KMS-11 (cell line): ENCODE results near the gene RALBP1.
"Not testable (repeated sequence)": the region's sequence is repeated elsewhere in the genome, so short reads cannot be mapped to it uniquely, and the experiment has no call there.

Source experiments
- H2AFZ ChIP-seq: fragments of 200-600 bp; sonication (generic); 2 replicates; pipeline ENCODE4 v1.6.1; 2016; ENCODE audit warnings: antibody characterized with exemption, mixed run types, low read depth
- H3K27ac ChIP-seq: fragments of 200-600 bp; sonication (generic); 2 replicates; pipeline ENCODE4 v1.6.1; 2016; ENCODE audit warnings: mild to moderate bottlenecking, mixed run types
- H3K27me3 ChIP-seq: fragments of 200-600 bp; sonication (generic); 2 replicates; pipeline ENCODE4 v1.6.1; 2017; ENCODE audit warnings: mild to moderate bottlenecking, low read depth, mixed run types, moderate library complexity; ENCODE audit not compliant: insufficient read depth
- H3K36me3 ChIP-seq: fragments of 200-600 bp; sonication (generic); 2 replicates; pipeline ENCODE4 v1.6.1; 2017; ENCODE audit warnings: mild to moderate bottlenecking, mixed run types; ENCODE audit not compliant: insufficient read depth
- H3K4me1 ChIP-seq: fragments of 200-600 bp; sonication (generic); 2 replicates; pipeline ENCODE4 v1.6.1; 2016; ENCODE audit warnings: mild to moderate bottlenecking, low read depth, mixed run types; ENCODE audit not compliant: poor library complexity, severe bottlenecking
- H3K4me2 ChIP-seq: fragments of 200-600 bp; sonication (generic); 2 replicates; pipeline ENCODE4 v1.7.0; 2016; ENCODE audit warnings: mild to moderate bottlenecking, mixed run types
- H3K4me3 ChIP-seq: fragments of 200-600 bp; sonication (generic); IDR thresholded peaks from 2 replicates; pipeline ENCODE4 v1.6.1; 2017; ENCODE audit warnings: low read depth, low read length, mixed read lengths; ENCODE audit not compliant: insufficient read depth
- H3K79me2 ChIP-seq: fragments of 200-600 bp; sonication (generic); 2 replicates; pipeline ENCODE4 v1.6.1; 2016; ENCODE audit warnings: low read depth, mixed run types; ENCODE audit not compliant: insufficient read depth
- H3K9ac ChIP-seq: fragments of 200-600 bp; sonication (generic); 2 replicates; pipeline ENCODE4 v1.6.1; 2016; ENCODE audit warnings: mild to moderate bottlenecking, mixed run types
- H4K20me1 ChIP-seq: fragments of 200-600 bp; sonication (generic); 2 replicates; pipeline ENCODE4 v1.6.1; 2016; ENCODE audit warnings: mild to moderate bottlenecking, mixed run types; ENCODE audit not compliant: insufficient read depth
- CTCF ChIP-seq: fragments of 200-600 bp; sonication (generic); conservative IDR thresholded peaks from 2 replicates; pipeline ENCODE4 v1.6.1; 2017; ENCODE audit warnings: low read depth, mild to moderate bottlenecking, antibody characterized with exemption, low read length, moderate library complexity, mixed read lengths

Gene RALBP1

GRCh38 chr18:9469685-9470084 lies 5.6 kb upstream of the RALBP1 start:
- no peak overlapping the region for H3K4me2 ChIP-seq
- TF ChIP-seq CTCF, result no peak
- no peak overlapping the region for H3K9ac ChIP-seq
- H3K36me3 ChIP-seq, result no peaks in the 10 kb centered on the region
- H3K27me3 ChIP-seq, result no peaks in the 10 kb centered on the region
- H4K20me1 ChIP-seq, result no peaks in the 10 kb centered on the region
- H3K79me2 ChIP-seq, result no peaks in the 10 kb centered on the region
- no peaks in the 10 kb centered on the region for H3K4me1 ChIP-seq
- no peak overlapping the region for H3K27ac ChIP-seq
- no peak overlapping the region for H3K4me3 ChIP-seq
- no peak overlapping the region for H2AFZ ChIP-seq

DNA sequence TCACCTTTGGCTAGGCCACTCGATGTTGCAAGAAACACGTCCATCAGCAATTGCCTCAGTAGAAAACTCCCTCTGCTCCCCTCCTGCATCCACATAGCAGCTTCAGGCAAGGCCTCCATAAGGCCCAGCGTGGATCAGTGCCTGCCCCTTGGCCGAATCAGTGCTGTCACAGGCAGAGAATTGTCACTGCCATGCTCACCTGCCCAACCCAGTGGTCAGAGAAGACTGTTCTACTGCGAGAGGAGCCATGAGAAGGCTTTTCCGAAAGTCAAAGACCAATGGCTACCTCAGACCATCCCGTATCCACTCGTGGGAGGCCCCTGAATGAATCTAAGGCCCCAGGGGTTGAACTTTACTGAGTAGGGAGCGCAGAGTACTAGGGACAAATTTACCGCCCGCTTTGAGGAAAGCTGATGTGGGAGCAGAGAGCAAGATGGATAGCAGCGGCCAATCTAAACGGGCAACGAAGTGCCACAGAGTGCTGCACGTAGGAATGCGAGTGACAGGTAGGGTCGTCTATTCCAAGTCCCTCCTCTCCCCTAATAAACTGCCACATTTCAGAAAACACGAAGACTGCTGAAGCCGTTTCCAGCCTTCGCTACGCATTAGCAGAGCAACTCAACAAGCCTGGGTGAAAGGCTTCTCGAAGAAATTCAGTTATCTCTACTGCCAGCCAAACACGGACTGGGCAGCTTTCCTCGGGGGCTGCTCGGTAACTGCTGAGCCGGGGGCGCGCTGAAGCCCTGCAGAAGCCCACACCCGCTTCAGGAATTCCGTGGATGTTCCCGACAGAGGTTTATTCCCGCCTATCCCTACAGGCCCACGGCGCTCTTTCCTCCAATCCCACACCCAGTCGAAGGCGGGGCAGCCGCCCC lies 968 bp upstream of the RALBP1 start:
- H3K27me3 ChIP-seq, result no peaks in the 10 kb centered on the region
- H3K4me3 ChIP-seq, result no peak overlapping the region
- peak overlapping the region; percentile 79; the same call in 1 of the 2 replicates for H3K4me2 ChIP-seq
- H2AFZ ChIP-seq, result peak overlapping the region; percentile 96
- peaks cover 12% of the 10 kb centered on the region for H3K4me1 ChIP-seq
- H3K36me3 ChIP-seq, result no peaks in the 10 kb centered on the region
- peaks cover 37% of the 10 kb centered on the region for H3K79me2 ChIP-seq
- H3K9ac ChIP-seq, result peak overlapping the region; percentile 55; the same call in 1 of the 2 replicates
- no peaks in the 10 kb centered on the region for H4K20me1 ChIP-seq
- no peak for TF ChIP-seq CTCF
- peak overlapping the region; percentile 53 for H3K27ac ChIP-seq

GRCh38 chr18:9475643-9476591 lies 604 bp downstream of the RALBP1 start:
- Histone ChIP-seq H3K27me3 (no peaks in the 10 kb centered on the region), H3K36me3 (no peaks in the 10 kb centered on the region), H3K27ac (peak overlapping the region; percentile 59), H3K9ac (peak overlapping the region; percentile 64; the same call in 1 of the 2 replicates), H3K4me3 (no peak overlapping the region), H3K4me1 (peaks cover 12% of the 10 kb centered on the region), H3K79me2 (peaks cover 45% of the 10 kb centered on the region), H2AFZ (peak overlapping the region; percentile 96), H4K20me1 (no peaks in the 10 kb centered on the region), H3K4me2 (peak overlapping the region; percentile 89)
- no peak for TF ChIP-seq CTCF

GRCh38 chr18:9476949-9477348 lies 1.6 kb downstream of the RALBP1 start:
- not testable (repeated sequence) for H2AFZ ChIP-seq, H3K27me3 ChIP-seq, H3K4me3 ChIP-seq, H4K20me1 ChIP-seq, H3K36me3 ChIP-seq
- H3K79me2 ChIP-seq, result peaks cover 51% of the 10 kb centered on the region
- H3K4me1 ChIP-seq, result peaks cover 12% of the 10 kb centered on the region
- peak overlapping the region; percentile 89 for H3K4me2 ChIP-seq
- peak overlapping the region; percentile 64; the same call in 1 of the 2 replicates for H3K9ac ChIP-seq
- H3K27ac ChIP-seq, result peak overlapping the region; percentile 59; the same call in 1 of the 2 replicates
